NCI-H748 (cell line): ENCODE results near the gene OR6B2.
"Not testable (repeated sequence)": the region's sequence is repeated elsewhere in the genome, so short reads cannot be mapped to it uniquely, and the experiment has no call there.

ENCODE experiments used
- DNase-seq: peaks from one replicate; lab custom pipeline; 2025; ENCODE audit not compliant: unreplicated experiment; lab: John Stamatoyannopoulos, UW

Gene OR6B2

GRCh38 chr2:240030379-240031094 is at the start of gene OR6B2:
OR6B2 (minus strand) TSS chr2:240030429; CDS start chr2:240030429, 0 bp downstream.
- DNase-seq, result no peak

GRCh38 chr2:240078631-240079030 is 48.4 kb upstream of the OR6B2 start:
- DNase-seq, result no peak

- DNase-seq, result no peak
These were observed 47.2 kb upstream of the OR6B2 start for GRCh38 chr2:240077442-240077841.

- no peak for DNase-seq
These were observed 44.3 kb upstream of the OR6B2 start for GRCh38 chr2:240074545-240074944.

GRCh38 chr2:240070907-240071306 is 40.7 kb upstream of the OR6B2 start:
- no peak for DNase-seq

- no peak for DNase-seq
These were observed 39.6 kb upstream of the OR6B2 start for GRCh38 chr2:240069829-240070228.

- no peak for DNase-seq
These were observed 38.0 kb upstream of the OR6B2 start for GRCh38 chr2:240068193-240068592.

- DNase-seq, result no peak
These were observed 36.3 kb upstream of the OR6B2 start for GRCh38 chr2:240066489-240066888.

- DNase-seq, result no peak
These were observed 34.7 kb upstream of the OR6B2 start for GRCh38 chr2:240064898-240065297.

GRCh38 chr2:240060977-240061591 is 30.9 kb upstream of the OR6B2 start:
- DNase-seq, result peak; percentile 71

GRCh38 chr2:240056678-240057077 is 26.4 kb upstream of the OR6B2 start:
- no peak for DNase-seq

- DNase-seq, result no peak
These were observed 25.1 kb upstream of the OR6B2 start for GRCh38 chr2:240055177-240055917.

- no peak for DNase-seq
These were observed 23.2 kb upstream of the OR6B2 start, which contains the start of gene OR6B3 for GRCh38 chr2:240053173-240054155. OR6B3 (minus strand) TSS chr2:240053521.

- no peak for DNase-seq
These were observed 22.3 kb upstream of the OR6B2 start for GRCh38 chr2:240052524-240052923.

GRCh38 chr2:240051697-240052096 is 21.5 kb upstream of the OR6B2 start:
- no peak for DNase-seq

GRCh38 chr2:240050278-240050677 is 20.0 kb upstream of the OR6B2 start:
- DNase-seq, result no peak

GRCh38 chr2:240048237-240048636 is 18.0 kb upstream of the OR6B2 start:
- no peak for DNase-seq

- DNase-seq, result no peak
These were observed 14.9 kb upstream of the OR6B2 start for GRCh38 chr2:240045098-240045497.

- DNase-seq, result not testable (repeated sequence)
These were observed 13.9 kb upstream of the OR6B2 start for GRCh38 chr2:240044096-240044495.

GRCh38 chr2:240043279-240043989 is 13.2 kb upstream of the OR6B2 start:
- DNase-seq, result peak; percentile 21
